ENCODE measurements around the gene HOXA10.

Gene HOXA10

DNA sequence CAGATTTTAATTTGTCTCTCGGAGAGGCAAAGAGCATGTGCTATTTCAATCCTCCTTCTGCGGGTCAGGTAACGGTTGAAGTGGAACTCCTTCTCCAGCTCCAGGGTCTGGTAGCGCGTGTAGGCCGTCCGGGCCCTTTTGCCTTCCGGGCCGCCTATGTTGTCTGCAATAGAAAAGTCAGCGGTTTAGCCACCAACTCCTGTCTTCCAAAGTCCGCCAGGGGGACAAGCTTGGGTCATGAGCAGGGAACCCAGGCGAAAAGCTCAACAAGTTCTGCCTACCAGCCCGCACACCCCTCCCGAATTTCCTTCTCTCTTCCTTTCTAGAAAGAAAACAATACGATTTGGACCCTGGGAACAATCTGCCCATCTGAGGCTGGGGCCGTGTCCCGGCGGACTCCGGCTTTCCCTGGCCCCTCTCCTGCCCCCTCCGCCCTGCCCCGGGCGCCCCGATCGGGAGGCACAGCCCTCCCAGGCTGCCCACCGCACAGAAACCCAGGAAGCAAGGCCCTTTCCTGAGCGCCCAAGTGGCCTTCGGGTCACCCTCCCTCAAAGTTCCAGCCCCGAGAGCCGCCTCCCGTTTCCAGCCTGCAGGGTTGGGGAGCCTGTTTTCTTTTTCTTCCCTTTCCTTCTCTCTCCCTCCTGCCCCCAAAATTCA, 32.1 kb downstream of the HOXA10 start:
- TF ChIP-seq, protein P1, sequence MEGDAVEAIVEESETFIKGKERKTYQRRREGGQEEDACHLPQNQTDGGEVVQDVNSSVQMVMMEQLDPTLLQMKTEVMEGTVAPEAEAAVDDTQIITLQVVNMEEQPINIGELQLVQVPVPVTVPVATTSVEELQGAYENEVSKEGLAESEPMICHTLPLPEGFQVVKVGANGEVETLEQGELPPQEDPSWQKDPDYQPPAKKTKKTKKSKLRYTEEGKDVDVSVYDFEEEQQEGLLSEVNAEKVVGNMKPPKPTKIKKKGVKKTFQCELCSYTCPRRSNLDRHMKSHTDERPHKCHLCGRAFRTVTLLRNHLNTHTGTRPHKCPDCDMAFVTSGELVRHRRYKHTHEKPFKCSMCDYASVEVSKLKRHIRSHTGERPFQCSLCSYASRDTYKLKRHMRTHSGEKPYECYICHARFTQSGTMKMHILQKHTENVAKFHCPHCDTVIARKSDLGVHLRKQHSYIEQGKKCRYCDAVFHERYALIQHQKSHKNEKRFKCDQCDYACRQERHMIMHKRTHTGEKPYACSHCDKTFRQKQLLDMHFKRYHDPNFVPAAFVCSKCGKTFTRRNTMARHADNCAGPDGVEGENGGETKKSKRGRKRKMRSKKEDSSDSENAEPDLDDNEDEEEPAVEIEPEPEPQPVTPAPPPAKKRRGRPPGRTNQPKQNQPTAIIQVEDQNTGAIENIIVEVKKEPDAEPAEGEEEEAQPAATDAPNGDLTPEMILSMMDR (IDR thresholded peaks at IDR 0.05; ENCODE audit: control insufficient read depth, insufficient read depth, low read depth, low read length, missing control alignments), result no peak
- DNase-seq (ENCODE audit: low read depth), result no peak
- no peak overlapping the region for H3K4me3 ChIP-seq (ENCODE audit: control insufficient read depth, low read depth, low read length)

DNA sequence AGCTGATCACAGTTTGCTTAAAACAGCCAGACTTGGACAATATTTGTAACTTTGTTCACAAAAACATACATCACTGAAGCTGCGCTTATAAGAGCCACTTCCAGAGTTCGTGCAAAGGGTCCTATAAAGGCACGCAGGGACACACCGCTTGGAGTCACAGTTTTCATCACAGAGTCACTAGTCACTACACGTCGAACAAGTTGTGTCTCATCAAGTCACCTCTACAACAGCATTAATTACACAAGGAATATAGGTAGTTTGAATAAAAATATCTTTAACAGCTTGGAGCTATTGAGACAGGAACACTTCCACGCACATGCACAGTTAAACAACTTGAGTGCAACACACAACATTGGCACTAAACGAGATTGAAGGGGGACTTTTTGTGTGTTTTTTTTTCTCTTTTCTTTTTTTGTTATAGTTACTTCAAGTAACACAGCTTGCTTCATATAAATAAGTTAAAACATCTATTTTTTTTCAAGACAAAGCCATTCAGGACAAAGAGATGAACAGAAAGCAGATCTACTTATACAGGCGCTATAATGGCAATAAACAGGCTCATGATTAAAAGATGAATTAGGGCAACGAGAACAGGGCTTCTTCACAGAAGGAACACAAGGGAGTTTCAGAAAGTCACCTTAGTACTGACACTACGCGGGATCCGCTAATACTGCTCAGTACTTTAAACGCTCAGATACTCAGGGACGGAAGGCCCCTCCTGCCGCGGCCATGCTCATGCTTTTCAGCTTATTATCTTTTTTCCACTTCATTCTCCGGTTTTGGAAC, 32.8 kb downstream of the HOXA10 start:
- TF ChIP-seq, protein P1 (IDR thresholded peaks at IDR 0.05; ENCODE audit: control insufficient read depth, insufficient read depth, low read depth, low read length, missing control alignments), result no peak
- DNase-seq (ENCODE audit: low read depth), result no peak
- no peak overlapping the region for H3K4me3 ChIP-seq (ENCODE audit: control insufficient read depth, low read depth, low read length)

DNA sequence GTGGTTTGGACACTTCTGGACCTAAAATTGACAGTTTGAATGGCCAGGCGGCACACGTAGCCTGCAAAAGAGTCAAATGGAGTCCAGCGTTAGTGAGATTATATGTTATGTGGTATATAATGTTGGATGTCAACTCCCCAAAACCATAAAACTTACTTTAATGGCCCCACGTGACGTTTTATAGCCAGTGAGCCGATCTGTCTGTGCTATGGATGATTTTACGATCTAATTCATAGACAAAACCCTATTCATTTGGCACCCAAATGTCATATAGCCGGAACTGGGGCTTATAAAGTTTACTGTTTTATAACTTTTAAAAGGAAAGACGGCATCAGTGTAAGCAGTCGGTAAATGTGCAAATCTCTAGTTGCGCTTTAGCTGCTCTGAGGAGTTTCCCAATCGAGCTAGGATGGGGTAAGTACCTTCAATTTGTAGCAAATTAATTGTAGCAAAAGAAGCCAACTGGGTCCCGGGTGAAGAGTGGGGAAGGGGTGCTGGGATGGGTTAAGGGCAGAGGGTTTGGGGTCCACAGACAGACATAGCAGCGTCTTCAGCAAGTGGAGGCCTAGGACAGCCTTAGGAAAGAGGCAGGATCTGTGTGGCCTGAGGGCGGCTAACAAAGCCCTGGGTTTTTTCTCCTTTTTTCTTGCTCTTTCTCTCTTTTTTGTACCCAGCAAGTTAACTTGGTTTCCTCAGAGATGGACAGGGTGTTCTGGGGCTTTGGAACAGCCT, 33.8 kb downstream of the HOXA10 start:
- TF ChIP-seq, protein P1 (IDR thresholded peaks at IDR 0.05; ENCODE audit: control insufficient read depth, insufficient read depth, low read depth, low read length, missing control alignments), result no peak
- no peak overlapping the region for H3K4me3 ChIP-seq (ENCODE audit: control insufficient read depth, low read depth, low read length)
- DNase-seq (ENCODE audit: low read depth), result no peak

GRCh38 chr7:27139334-27140125, 34.6 kb downstream of the HOXA10 start:
- DNase-seq (ENCODE audit: low read depth), result no peak
- H3K4me3 ChIP-seq (ENCODE audit: control insufficient read depth, low read depth, low read length), result no peak overlapping the region
- TF ChIP-seq, protein P1 (IDR thresholded peaks at IDR 0.05; ENCODE audit: control insufficient read depth, insufficient read depth, low read depth, low read length, missing control alignments), result no peak

DNA sequence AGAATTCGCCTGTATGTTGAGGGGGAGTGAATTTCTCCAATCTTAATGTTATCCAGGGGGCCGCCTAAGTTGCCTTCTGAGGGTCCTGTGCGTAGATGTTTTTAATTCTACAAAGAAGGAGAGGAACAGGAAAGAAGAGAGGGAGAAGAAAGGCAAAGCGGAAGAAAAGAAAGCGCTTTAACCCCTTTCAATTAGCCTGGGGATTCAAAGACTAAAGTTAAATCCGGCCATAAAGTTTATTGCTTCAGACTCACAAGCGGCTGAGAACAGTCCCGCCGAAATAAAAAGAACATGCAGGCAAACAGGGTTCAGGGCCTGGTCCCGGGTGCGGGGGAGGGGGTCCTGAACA, 35.2 kb downstream of the HOXA10 start:
- TF ChIP-seq, protein P1 (IDR thresholded peaks at IDR 0.05; ENCODE audit: control insufficient read depth, insufficient read depth, low read depth, low read length, missing control alignments), result no peak
- DNase-seq (ENCODE audit: low read depth), result no peak
- no peak overlapping the region for H3K4me3 ChIP-seq (ENCODE audit: control insufficient read depth, low read depth, low read length)

DNA sequence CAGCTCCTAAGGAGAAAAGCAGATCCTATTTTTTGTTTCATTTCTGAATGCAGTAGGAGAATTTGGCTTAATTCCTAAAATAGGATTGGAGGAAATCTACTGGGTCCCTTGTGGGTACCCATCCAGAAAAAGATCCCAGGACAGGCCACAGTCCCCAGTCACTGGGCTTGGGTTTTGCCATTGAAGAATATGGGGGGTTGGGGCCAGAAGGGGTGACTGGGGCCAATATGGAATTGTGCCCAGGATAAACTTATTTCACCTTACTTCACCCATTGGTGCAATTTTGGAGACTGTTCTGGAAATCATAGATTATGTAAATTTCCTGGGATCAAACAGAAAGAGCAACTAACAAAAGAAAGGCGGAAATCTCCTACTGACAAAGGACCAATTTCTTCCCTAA, 35.6 kb downstream of the HOXA10 start:
- H3K4me3 ChIP-seq (ENCODE audit: control insufficient read depth, low read depth, low read length), result no peak overlapping the region
- DNase-seq (ENCODE audit: low read depth), result no peak
- TF ChIP-seq, protein P1 (IDR thresholded peaks at IDR 0.05; ENCODE audit: control insufficient read depth, insufficient read depth, low read depth, low read length, missing control alignments), result no peak

Measured in AG09309 (cell line).